Neural cell (in vitro differentiated cells): Measurements from ENCODE around the gene GFRA3. TPM values are rescaled to one million over a fixed set of nuclear protein-coding genes. Genes with fewer than 3 reads are reported as not detected.

Experiments
- H2AFZ ChIP-seq: fragments of 200-600, 300-800 bp; sonication (generic), shearing (Covaris generic); 2 replicates; pipeline ENCODE4 v1.6.0; 2014; ENCODE audit warnings: low read depth, mild to moderate bottlenecking, antibody characterized with exemption, low read length, moderate library complexity
- H3F3A ChIP-seq: fragments of 200-600 bp; shearing (Covaris generic); 2 replicates; pipeline ENCODE4 v1.6.1; 2016; ENCODE audit warnings: mild to moderate bottlenecking, moderate library complexity, mixed read lengths, antibody characterized with exemption, low read length; ENCODE audit not compliant: insufficient read depth, poor library complexity, severe bottlenecking
- H3K27ac ChIP-seq: fragments of 200-600, 300-800 bp; sonication (generic), shearing (Covaris generic); 2 replicates; pipeline ENCODE4 v1.5.1; 2014; ENCODE audit warnings: mild to moderate bottlenecking, low read length, moderate library complexity
- H3K27me3 ChIP-seq: fragments of 300-800, 200-600 bp; sonication (generic), shearing (Covaris generic); 2 replicates; pipeline ENCODE4 v1.6.0; 2014; ENCODE audit warnings: mild to moderate bottlenecking, low read depth, low read length, moderate library complexity; ENCODE audit not compliant: insufficient read depth
- H3K36me3 ChIP-seq: fragments of 300-800, 200-600 bp; sonication (generic), shearing (Covaris generic); 2 replicates; pipeline ENCODE4 v1.5.1; 2014; ENCODE audit warnings: mild to moderate bottlenecking, antibody characterized with exemption, low read length, moderate library complexity; ENCODE audit not compliant: insufficient read depth
- H3K4me2 ChIP-seq: fragments of 300-800, 200-600 bp; sonication (generic), shearing (Covaris generic); 2 replicates; pipeline ENCODE4 v1.6.0; 2014; ENCODE audit warnings: mild to moderate bottlenecking, low read length
- H3K4me3 ChIP-seq: fragments of 300-800, 200-600 bp; sonication (generic), shearing (Covaris generic); 2 replicates; pipeline ENCODE4 v1.5.1; 2014; ENCODE audit warnings: mild to moderate bottlenecking, low read length, moderate library complexity
- H3K79me2 ChIP-seq: fragments of 200-600 bp; shearing (Covaris generic); replicated peaks from 2 replicates; pipeline ENCODE4 v1.6.0; 2014; ENCODE audit warnings: mild to moderate bottlenecking, low read length, moderate library complexity; ENCODE audit not compliant: insufficient read depth
- H3K9ac ChIP-seq: fragments of 300-800, 200-600 bp; sonication (generic), shearing (Covaris generic); 2 replicates; pipeline ENCODE4 v1.6.1; 2016; ENCODE audit warnings: mild to moderate bottlenecking, low read length, mixed read lengths
- H3K9me2 ChIP-seq: fragments of 200-600 bp; shearing (Covaris generic); 2 replicates; pipeline ENCODE4 v1.6.1; 2016; ENCODE audit warnings: mild to moderate bottlenecking, low read length, mixed read lengths; ENCODE audit not compliant: insufficient read depth
- H3K9me3 ChIP-seq: fragments of 200-600, 300-800 bp; sonication (generic), shearing (Covaris generic); 2 replicates; pipeline ENCODE4 v1.6.1; 2016; ENCODE audit warnings: mild to moderate bottlenecking, mixed run types, low read length, moderate library complexity, mixed read lengths
- H4K20me1 ChIP-seq: fragments of 200-600 bp; shearing (Covaris generic); 2 replicates; pipeline ENCODE4 v1.6.1; 2016; ENCODE audit warnings: mild to moderate bottlenecking, mixed run types; ENCODE audit not compliant: insufficient read depth
- CTCF ChIP-seq: fragments of 450-650 bp; IDR thresholded peaks from 2 replicates; pipeline ENCODE4 v1.5.1; 2014; ENCODE audit warnings: antibody characterized with exemption, mild to moderate bottlenecking, moderate library complexity; ENCODE audit not compliant: poor library complexity, severe bottlenecking
- EP300 ChIP-seq: fragments of 450-650 bp; conservative IDR thresholded peaks from 2 replicates; pipeline ENCODE4 v1.6.1; 2014; ENCODE audit warnings: antibody characterized with exemption, mild to moderate bottlenecking, moderate library complexity; ENCODE audit not compliant: poor library complexity, severe bottlenecking
- EZH2 ChIP-seq: fragments of 200-600, 300-800 bp; shearing (Covaris generic), sonication (generic); IDR thresholded peaks from 2 replicates; pipeline ENCODE4 v1.6.1; 2014; ENCODE audit warnings: antibody characterized with exemption, low read length, borderline replicate concordance, mild to moderate bottlenecking; ENCODE audit not compliant: insufficient read depth, poor library complexity, severe bottlenecking
- MXI1 ChIP-seq: fragments of 450-650 bp; conservative IDR thresholded peaks from 2 replicates; pipeline ENCODE4 v1.6.1; 2014; ENCODE audit warnings: antibody characterized with exemption, mild to moderate bottlenecking; ENCODE audit not compliant: poor library complexity, severe bottlenecking
- POLR2AphosphoS5 ChIP-seq: IDR thresholded peaks from 2 replicates; pipeline ENCODE4 v1.6.1; 2012
- RAD21 ChIP-seq: fragments of 450-650 bp; conservative IDR thresholded peaks from 2 replicates; pipeline ENCODE4 v1.6.1; 2014; ENCODE audit warnings: antibody characterized with exemption, mild to moderate bottlenecking, moderate library complexity
- SMC3 ChIP-seq: fragments of 450-650 bp; conservative IDR thresholded peaks from 2 replicates; pipeline ENCODE4 v1.6.1; 2014; ENCODE audit warnings: antibody characterized with exemption, mild to moderate bottlenecking, moderate library complexity; ENCODE audit not compliant: poor library complexity
- TAF1 ChIP-seq: IDR thresholded peaks from 2 replicates; pipeline ENCODE4 v1.6.1; 2012; ENCODE audit warnings: low read depth
- polyA plus RNA-seq: library from polyadenylated mRNA; depleted of rRNA; stranded (reverse); fragments of >200 nt; gene quantifications from 2 replicates; pipeline ENCODE4 v1.2.3, GENCODE V29; 2014
- TF ChIP-seq, protein P1 (sequence below): IDR thresholded peaks from 2 replicates; pipeline ENCODE4 v1.6.1; 2012; ENCODE audit warnings: borderline replicate concordance

The GFRA3 gene
- polyA plus RNA-seq, 1 donor from 2014 or later = not detected

GRCh38 chr5:138315751-138316278 is 41.4 kb upstream of the GFRA3 start:
- Histone ChIP-seq H3K4me3 (no peak overlapping the region), H2AFZ (no peak overlapping the region), H3K27ac (no peak overlapping the region), H3K9ac (no peak overlapping the region), H3K9me2 (no peaks in the 10 kb centered on the region), H3K36me3 (no peaks in the 10 kb centered on the region), H3F3A (no peaks in the 10 kb centered on the region), H3K9me3 (no peaks in the 10 kb centered on the region), H3K27me3 (no peaks in the 10 kb centered on the region), H3K4me2 (no peak overlapping the region), H3K79me2 (no peaks in the 10 kb centered on the region), H4K20me1 (no peaks in the 10 kb centered on the region)
- TF ChIP-seq EP300 = no peak
- TF ChIP-seq, protein P1, sequence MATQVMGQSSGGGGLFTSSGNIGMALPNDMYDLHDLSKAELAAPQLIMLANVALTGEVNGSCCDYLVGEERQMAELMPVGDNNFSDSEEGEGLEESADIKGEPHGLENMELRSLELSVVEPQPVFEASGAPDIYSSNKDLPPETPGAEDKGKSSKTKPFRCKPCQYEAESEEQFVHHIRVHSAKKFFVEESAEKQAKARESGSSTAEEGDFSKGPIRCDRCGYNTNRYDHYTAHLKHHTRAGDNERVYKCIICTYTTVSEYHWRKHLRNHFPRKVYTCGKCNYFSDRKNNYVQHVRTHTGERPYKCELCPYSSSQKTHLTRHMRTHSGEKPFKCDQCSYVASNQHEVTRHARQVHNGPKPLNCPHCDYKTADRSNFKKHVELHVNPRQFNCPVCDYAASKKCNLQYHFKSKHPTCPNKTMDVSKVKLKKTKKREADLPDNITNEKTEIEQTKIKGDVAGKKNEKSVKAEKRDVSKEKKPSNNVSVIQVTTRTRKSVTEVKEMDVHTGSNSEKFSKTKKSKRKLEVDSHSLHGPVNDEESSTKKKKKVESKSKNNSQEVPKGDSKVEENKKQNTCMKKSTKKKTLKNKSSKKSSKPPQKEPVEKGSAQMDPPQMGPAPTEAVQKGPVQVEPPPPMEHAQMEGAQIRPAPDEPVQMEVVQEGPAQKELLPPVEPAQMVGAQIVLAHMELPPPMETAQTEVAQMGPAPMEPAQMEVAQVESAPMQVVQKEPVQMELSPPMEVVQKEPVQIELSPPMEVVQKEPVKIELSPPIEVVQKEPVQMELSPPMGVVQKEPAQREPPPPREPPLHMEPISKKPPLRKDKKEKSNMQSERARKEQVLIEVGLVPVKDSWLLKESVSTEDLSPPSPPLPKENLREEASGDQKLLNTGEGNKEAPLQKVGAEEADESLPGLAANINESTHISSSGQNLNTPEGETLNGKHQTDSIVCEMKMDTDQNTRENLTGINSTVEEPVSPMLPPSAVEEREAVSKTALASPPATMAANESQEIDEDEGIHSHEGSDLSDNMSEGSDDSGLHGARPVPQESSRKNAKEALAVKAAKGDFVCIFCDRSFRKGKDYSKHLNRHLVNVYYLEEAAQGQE = no peak
- TF ChIP-seq MXI1 = no peak
- TF ChIP-seq RAD21 = no peak
- no peak for TF ChIP-seq TAF1
- no peak for TF ChIP-seq SMC3
- no peak for TF ChIP-seq POLR2AphosphoS5
- no peak for TF ChIP-seq CTCF
- no peak for TF ChIP-seq EZH2

DNA sequence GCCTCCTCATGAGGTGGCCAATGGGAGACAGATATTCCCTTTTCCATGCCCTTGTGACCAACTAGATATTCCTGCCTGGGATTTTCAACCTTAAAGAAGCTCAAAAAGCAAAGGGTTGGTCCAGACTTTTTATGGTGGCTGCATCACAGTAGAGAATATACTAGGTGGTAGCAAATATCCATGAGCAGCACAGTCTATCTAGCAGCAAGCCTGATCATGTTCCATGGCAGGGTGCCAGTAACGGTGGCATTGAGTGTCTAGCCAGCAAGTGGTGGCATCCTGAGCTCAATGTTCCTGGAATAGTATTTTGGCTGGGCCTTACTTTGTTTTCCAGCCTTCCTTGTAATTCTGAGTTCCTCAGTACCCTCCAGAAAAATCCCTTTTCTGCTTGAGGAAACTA is 31.4 kb upstream of the GFRA3 start:
- no peak overlapping the region for H3K4me2 ChIP-seq
- no peaks in the 10 kb centered on the region for H4K20me1 ChIP-seq
- no peaks in the 10 kb centered on the region for H3K36me3 ChIP-seq
- TF ChIP-seq, protein P1 = no peak
- TF ChIP-seq SMC3 (no peak), EP300 (no peak), EZH2 (no peak), TAF1 (no peak), CTCF (no peak), MXI1 (no peak), RAD21 (no peak), POLR2AphosphoS5 (no peak)
- no peaks in the 10 kb centered on the region for H3K27me3 ChIP-seq
- no peaks in the 10 kb centered on the region for H3K9me3 ChIP-seq
- H3K9me2 ChIP-seq = no peaks in the 10 kb centered on the region
- no peak overlapping the region for H3K4me3 ChIP-seq
- no peak overlapping the region for H2AFZ ChIP-seq
- H3K9ac ChIP-seq = no peak overlapping the region
- H3F3A ChIP-seq = no peaks in the 10 kb centered on the region
- H3K27ac ChIP-seq = no peak overlapping the region
- H3K79me2 ChIP-seq = no peaks in the 10 kb centered on the region
